Measurements from ENCODE around the gene RAPGEF1.

The RAPGEF1 gene

GRCh38 chr9:131617611-131618010 is 122.3 kb downstream of the RAPGEF1 start:
- no peak overlapping the region for H3K4me3 ChIP-seq (ENCODE audit: control insufficient read depth, low read depth, low read length)
- no peak for TF ChIP-seq CTCF (conservative IDR thresholded peaks at IDR 0.05; ENCODE audit: control insufficient read depth, insufficient read depth, low read depth, low read length)
- DNase-seq (ENCODE audit: low read depth): no peak

GRCh38 chr9:131616983-131617604 is 122.8 kb downstream of the RAPGEF1 start:
- TF ChIP-seq CTCF (conservative IDR thresholded peaks at IDR 0.05; ENCODE audit: control insufficient read depth, insufficient read depth, low read depth, low read length): no peak
- H3K4me3 ChIP-seq (ENCODE audit: control insufficient read depth, low read depth, low read length): no peak overlapping the region
- DNase-seq (ENCODE audit: low read depth): no peak

DNA sequence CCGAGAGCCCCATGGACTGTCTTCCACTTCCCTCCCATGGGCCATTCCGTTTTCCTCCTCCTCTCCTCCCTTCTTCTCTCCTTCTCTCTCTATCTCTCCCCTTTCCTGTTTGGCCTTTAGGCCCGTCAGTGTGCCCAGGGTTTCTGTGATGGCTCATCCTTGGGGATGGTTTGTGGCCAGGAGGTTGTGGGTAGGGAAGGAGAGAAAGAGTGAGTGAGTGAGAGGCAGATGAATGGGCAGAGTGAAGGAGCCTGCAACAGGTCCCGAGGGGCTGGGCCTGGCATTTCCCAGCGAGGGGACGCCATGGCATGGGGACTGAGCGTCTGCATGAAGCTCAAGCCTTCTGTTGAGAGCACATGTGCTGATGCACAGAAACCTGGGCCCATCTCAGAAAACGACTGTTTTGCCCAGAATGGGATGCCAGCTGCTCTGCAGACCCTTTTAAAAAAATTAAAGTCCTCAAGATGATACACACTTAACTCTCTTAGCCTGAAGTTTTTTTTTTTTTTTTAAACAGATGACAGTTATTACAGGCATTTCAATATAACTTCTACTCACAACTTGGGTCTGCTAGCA is 125.4 kb downstream of the RAPGEF1 start:
- DNase-seq (ENCODE audit: low read depth): no peak
- no peak overlapping the region for H3K4me3 ChIP-seq (ENCODE audit: control insufficient read depth, low read depth, low read length)
- TF ChIP-seq CTCF (conservative IDR thresholded peaks at IDR 0.05; ENCODE audit: control insufficient read depth, insufficient read depth, low read depth, low read length): no peak

DNA sequence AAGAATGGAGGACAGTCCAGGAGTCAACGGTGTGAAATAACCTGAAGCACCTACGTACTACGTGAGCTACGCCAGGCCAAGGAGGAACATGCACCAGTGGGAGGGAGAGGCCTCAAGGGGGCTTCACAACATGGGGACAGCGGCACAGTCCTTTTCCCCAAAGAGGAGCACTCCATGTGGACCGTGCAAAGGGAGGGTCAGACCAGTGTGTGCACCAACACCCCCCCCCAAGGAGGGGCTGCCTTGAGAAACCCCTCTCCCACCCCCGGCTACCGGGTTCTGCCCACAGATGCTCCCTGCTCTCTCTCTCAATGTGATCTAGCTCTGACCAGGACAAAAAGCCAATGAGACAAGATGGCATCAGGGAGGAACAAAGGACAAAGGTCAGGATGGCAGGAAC is 126.0 kb downstream of the RAPGEF1 start:
- H3K4me3 ChIP-seq (ENCODE audit: control insufficient read depth, low read depth, low read length): no peak overlapping the region
- no peak for TF ChIP-seq CTCF (conservative IDR thresholded peaks at IDR 0.05; ENCODE audit: control insufficient read depth, insufficient read depth, low read depth, low read length)
- no peak for DNase-seq (ENCODE audit: low read depth)

GRCh38 chr9:131612851-131613250 is 127.0 kb downstream of the RAPGEF1 start:
- H3K4me3 ChIP-seq (ENCODE audit: control insufficient read depth, low read depth, low read length): no peak overlapping the region

GRCh38 chr9:131611586-131612315 is 128.1 kb downstream of the RAPGEF1 start:
- DNase-seq (ENCODE audit: low read depth): no peak
- no peak overlapping the region for H3K4me3 ChIP-seq (ENCODE audit: control insufficient read depth, low read depth, low read length)
- no peak for TF ChIP-seq CTCF (conservative IDR thresholded peaks at IDR 0.05; ENCODE audit: control insufficient read depth, insufficient read depth, low read depth, low read length)

More at GRCh38 chr9:131612851-131613250, 127.0 kb downstream of the RAPGEF1 start:
- no peak for DNase-seq (ENCODE audit: low read depth)
- TF ChIP-seq CTCF (conservative IDR thresholded peaks at IDR 0.05; ENCODE audit: control insufficient read depth, insufficient read depth, low read depth, low read length): no peak
